IMR-90 (cell line): ENCODE data around the gene PRSS35. TPM values are rescaled to one million over a fixed set of nuclear protein-coding genes. Genes with fewer than 3 reads are reported as not detected.

Experiments used
- ATAC-seq: fragments of 200-7000 bp; cut with Tn5 transposase; 2 replicates; pipeline ENCODE4 v1.9.1; 2020; ENCODE audit warnings: low read depth, mild to moderate bottlenecking, moderate library complexity
- BruUV-seq: library from RNA; stranded (reverse); fragments of 400-500 nt; replicated peaks from 2 replicates; lab custom pipeline; 2021; lab: Mats Ljungman, UMichigan
- CTCF ChIA-PET: fragments of 300-600 bp; formaldehyde crosslinking; extraction: SDS; loops from one replicate; lab custom pipeline; 2021; ENCODE audit warnings: antibody characterized with exemption; lab: Yijun Ruan, JAX
- POLR2A ChIA-PET: fragments of 300-600 bp; sonication (Branson Sonifier 250); formaldehyde crosslinking; loops from one replicate; lab custom pipeline; 2022; ENCODE audit warnings: antibody characterized with exemption; ENCODE audit not compliant: unreplicated experiment; lab: Charles Lee
- DNase-seq: peaks from one replicate; pipeline ENCODE4 v3.0.0; 2013
- H2AFZ ChIP-seq: replicated peaks from 2 replicates; pipeline ENCODE3; 2013; ENCODE audit warnings: low read length, mild to moderate bottlenecking; ENCODE audit not compliant: poor library complexity
- H2AK5ac ChIP-seq: 2 replicates; pipeline ENCODE4 v1.6.1; 2013; ENCODE audit warnings: low read depth, low read length, inconsistent platforms
- H2AK9ac ChIP-seq: replicated peaks from 2 replicates; pipeline ENCODE3; 2013; ENCODE audit warnings: mild to moderate bottlenecking, low read depth, low read length, moderate library complexity; ENCODE audit not compliant: poor library complexity
- H2BK120ac ChIP-seq: 2 replicates; pipeline ENCODE4 v1.6.1; 2013; ENCODE audit warnings: low read depth, low read length, inconsistent platforms
- H2BK15ac ChIP-seq: 3 replicates; pipeline ENCODE4 v1.6.1; 2013; ENCODE audit warnings: low read depth, low read length, inconsistent platforms
- H2BK20ac ChIP-seq: 2 replicates; pipeline ENCODE4 v1.6.1; 2013; ENCODE audit warnings: low read depth, mild to moderate bottlenecking, inconsistent platforms, low read length, moderate library complexity
- H2BK5ac ChIP-seq: 2 replicates; pipeline ENCODE4 v1.6.1; 2013; ENCODE audit warnings: mild to moderate bottlenecking, low read depth, low read length, inconsistent platforms; ENCODE audit not compliant: poor library complexity, severe bottlenecking
- H3K14ac ChIP-seq: replicated peaks from 2 replicates; pipeline ENCODE4 v1.6.1; 2013; ENCODE audit warnings: low read depth, low read length, inconsistent platforms
- H3K18ac ChIP-seq: 2 replicates; pipeline ENCODE4 v1.6.1; 2013; ENCODE audit warnings: low read depth, low read length, control low read depth
- H3K23ac ChIP-seq: 2 replicates; pipeline ENCODE4 v1.6.1; 2013; ENCODE audit warnings: low read depth, low read length, inconsistent platforms
- H3K27ac ChIP-seq: 2 replicates; pipeline ENCODE4 v1.5.1; 2013; ENCODE audit warnings: mild to moderate bottlenecking, control low read depth, low read length; ENCODE audit not compliant: insufficient read depth
- H3K27me3 ChIP-seq: 2 replicates; pipeline ENCODE4 v1.6.1; 2013; ENCODE audit warnings: low read length; ENCODE audit not compliant: control insufficient read depth, insufficient read depth
- H3K36me3 ChIP-seq: 2 replicates; pipeline ENCODE4 v1.6.1; 2013; ENCODE audit warnings: low read length, mixed read lengths; ENCODE audit not compliant: control insufficient read depth, insufficient read depth
- H3K4ac ChIP-seq: 2 replicates; pipeline ENCODE4 v1.6.1; 2013; ENCODE audit warnings: low read depth, low read length, inconsistent platforms
- H3K4me1 ChIP-seq: 2 replicates; pipeline ENCODE4 v1.6.1; 2013; ENCODE audit warnings: low read length, mixed read lengths; ENCODE audit not compliant: control insufficient read depth, insufficient read depth
- H3K4me2 ChIP-seq: 2 replicates; pipeline ENCODE4 v1.6.1; 2013; ENCODE audit warnings: low read depth, mild to moderate bottlenecking, control low read depth, low read length, moderate library complexity
- H3K4me3 ChIP-seq: 2 replicates; pipeline ENCODE4 v1.5.1; 2013; ENCODE audit warnings: low read depth, mild to moderate bottlenecking, control low read depth, low read length, moderate library complexity; ENCODE audit not compliant: insufficient read depth
- H3K56ac ChIP-seq: 2 replicates; pipeline ENCODE4 v1.6.1; 2013; ENCODE audit warnings: low read length, inconsistent platforms; ENCODE audit not compliant: insufficient read depth; ENCODE audit errors: extremely low read depth
- H3K79me1 ChIP-seq, 2 experiments: 2 replicates each; pipeline ENCODE4 v1.6.1; 2013; ENCODE audit warnings: low read length in 2 of 2, inconsistent platforms in 1 of 2, low read depth in 1 of 2
- H3K9ac ChIP-seq: 2 replicates; pipeline ENCODE4 v1.6.1; 2013; ENCODE audit warnings: low read depth, low read length, control low read depth
- H3K9me1 ChIP-seq: 2 replicates; pipeline ENCODE4 v1.6.1; 2013; ENCODE audit warnings: low read length, inconsistent platforms; ENCODE audit not compliant: insufficient read depth
- H3K9me3 ChIP-seq: 2 replicates; pipeline ENCODE4 v1.6.1; 2013; ENCODE audit warnings: low read length; ENCODE audit not compliant: control insufficient read depth, insufficient read depth
- H4K20me1 ChIP-seq: 2 replicates; pipeline ENCODE4 v1.6.1; 2013; ENCODE audit warnings: low read length, inconsistent platforms; ENCODE audit not compliant: insufficient read depth
- H4K5ac ChIP-seq: 2 replicates; pipeline ENCODE4 v1.6.1; 2013; ENCODE audit warnings: mild to moderate bottlenecking, low read depth, low read length, control low read depth
- H4K8ac ChIP-seq, 2 experiments: 2 replicates each; pipeline ENCODE4 v1.6.1; 2013; ENCODE audit warnings: low read depth in 2 of 2, low read length in 2 of 2, control low read depth in 1 of 2, inconsistent platforms in 1 of 2
- H4K91ac ChIP-seq: 2 replicates; pipeline ENCODE4 v1.6.1; 2013; ENCODE audit warnings: low read depth, low read length, inconsistent platforms; ENCODE audit not compliant: insufficient read depth
- BHLHE40 ChIP-seq: fragments of 150-350 bp; IDR thresholded peaks from 2 replicates; pipeline ENCODE4 v1.6.1; 2016; ENCODE audit warnings: mild to moderate bottlenecking, low read depth, low read length
- CEBPB ChIP-seq: IDR thresholded peaks from 2 replicates; pipeline ENCODE4 v1.6.1; 2012; ENCODE audit warnings: low read depth, low read length, improper control_type of control experiment
- CHD1 ChIP-seq: IDR thresholded peaks from 2 replicates; pipeline ENCODE4 v1.6.1; 2012; ENCODE audit warnings: low read depth, low read length, improper control_type of control experiment
- CTCF ChIP-seq: conservative IDR thresholded peaks from 2 replicates; pipeline ENCODE4 v1.5.1; 2012; ENCODE audit warnings: mild to moderate bottlenecking, low read depth, low read length, improper control_type of control experiment
- FOS ChIP-seq: fragments of 150-350 bp; IDR thresholded peaks from 2 replicates; pipeline ENCODE4 v1.6.1; 2016; ENCODE audit warnings: low read depth, low read length
- MAFK ChIP-seq: IDR thresholded peaks from 2 replicates; pipeline ENCODE4 v1.6.1; 2012; ENCODE audit warnings: low read depth, low read length, improper control_type of control experiment
- MAZ ChIP-seq: IDR thresholded peaks from 2 replicates; pipeline ENCODE4 v1.6.1; 2012; ENCODE audit warnings: low read depth, mild to moderate bottlenecking, low read length, improper control_type of control experiment, moderate library complexity, borderline replicate concordance
- MXI1 ChIP-seq: IDR thresholded peaks from 2 replicates; pipeline ENCODE4 v1.6.1; 2012; ENCODE audit warnings: low read depth, mild to moderate bottlenecking, low read length, moderate library complexity, borderline replicate concordance
- POLR2A ChIP-seq: IDR thresholded peaks from 2 replicates; pipeline ENCODE4 v1.6.1; 2012; ENCODE audit warnings: mild to moderate bottlenecking, low read depth, low read length
- RAD21 ChIP-seq: IDR thresholded peaks from 2 replicates; pipeline ENCODE4 v1.6.1; 2012; ENCODE audit warnings: low read length, improper control_type of control experiment
- RCOR1 ChIP-seq: IDR thresholded peaks from 2 replicates; pipeline ENCODE4 v1.6.1; 2012; ENCODE audit warnings: mild to moderate bottlenecking, low read length, improper control_type of control experiment; ENCODE audit not compliant: insufficient replicate concordance
- RFX5 ChIP-seq: IDR thresholded peaks from 2 replicates; pipeline ENCODE4 v1.8.0; 2012; ENCODE audit warnings: low read depth, mild to moderate bottlenecking, low read length, moderate library complexity
- SMC3 ChIP-seq: fragments of 150-350 bp; IDR thresholded peaks from 2 replicates; pipeline ENCODE4 v1.6.1; 2016; ENCODE audit warnings: low read depth, mild to moderate bottlenecking, antibody characterized with exemption, low read length, moderate library complexity
- USF2 ChIP-seq: fragments of 150-350 bp; IDR thresholded peaks from 2 replicates; pipeline ENCODE4 v1.6.1; 2017; ENCODE audit warnings: mild to moderate bottlenecking, antibody characterized with exemption, low read length, low read depth
- WGBS, 2 experiments: methylation state at CpG; one replicate each; pipeline versions ENCODE4 v1.1.5 to v1.1.7; 2013; ENCODE audit warnings: missing lambda C conversion rate in 2 of 2; ENCODE audit not compliant: insufficient read length in 1 of 2; ENCODE audit errors: extremely low coverage in 2 of 2; 5-methylcytosine and 5-hydroxymethylcytosine counted together
- dilution Hi-C: fragments of 300-500 bp; cut with HindIII; formaldehyde crosslinking; loops from one replicate; pipeline ENCODE4 v1.14.3; 2018; ENCODE audit warnings: low sequenced_read_pairs; ENCODE audit not compliant: unreplicated experiment
- in situ Hi-C: fragments of 300-500 bp; cut with MboI; formaldehyde crosslinking; loops from 3 replicates; pipeline ENCODE4 v1.14.3; 2019; ENCODE audit warnings: low sequenced_read_pairs, inconsistent platforms, mixed read lengths
- intact Hi-C: fragments of 100-400 bp; cut with micrococcal nuclease; formaldehyde crosslinking; loops from 2 replicates; pipeline ENCODE4 v1.10.0; 2022
- polyA plus RNA-seq, 3 experiments: library from polyadenylated mRNA; depleted of rRNA; stranded (reverse); fragments of >200 nt; gene quantifications; 2 replicates each; pipeline ENCODE4 v1.2.3, GENCODE V29; 2012; ENCODE audit warnings: low replicate concordance in 1 of 3
- total RNA-seq: library from RNA; depleted of rRNA; stranded (reverse); fragments of >200 nt; gene quantifications from 2 replicates; pipeline ENCODE4 v1.2.3, GENCODE V29; 2012
- TF ChIP-seq, protein P1 (sequence below): fragments of 150-350 bp; IDR thresholded peaks from 2 replicates; pipeline ENCODE4 v1.6.1; 2016; ENCODE audit warnings: low read depth, mild to moderate bottlenecking, low read length, moderate library complexity, borderline replicate concordance

PRSS35 gene
- total and polyA plus RNA-seq, 2 of the 4 experiments (the other 2 are of a cell fraction): 5.2 to 5.6 TPM

DNA sequence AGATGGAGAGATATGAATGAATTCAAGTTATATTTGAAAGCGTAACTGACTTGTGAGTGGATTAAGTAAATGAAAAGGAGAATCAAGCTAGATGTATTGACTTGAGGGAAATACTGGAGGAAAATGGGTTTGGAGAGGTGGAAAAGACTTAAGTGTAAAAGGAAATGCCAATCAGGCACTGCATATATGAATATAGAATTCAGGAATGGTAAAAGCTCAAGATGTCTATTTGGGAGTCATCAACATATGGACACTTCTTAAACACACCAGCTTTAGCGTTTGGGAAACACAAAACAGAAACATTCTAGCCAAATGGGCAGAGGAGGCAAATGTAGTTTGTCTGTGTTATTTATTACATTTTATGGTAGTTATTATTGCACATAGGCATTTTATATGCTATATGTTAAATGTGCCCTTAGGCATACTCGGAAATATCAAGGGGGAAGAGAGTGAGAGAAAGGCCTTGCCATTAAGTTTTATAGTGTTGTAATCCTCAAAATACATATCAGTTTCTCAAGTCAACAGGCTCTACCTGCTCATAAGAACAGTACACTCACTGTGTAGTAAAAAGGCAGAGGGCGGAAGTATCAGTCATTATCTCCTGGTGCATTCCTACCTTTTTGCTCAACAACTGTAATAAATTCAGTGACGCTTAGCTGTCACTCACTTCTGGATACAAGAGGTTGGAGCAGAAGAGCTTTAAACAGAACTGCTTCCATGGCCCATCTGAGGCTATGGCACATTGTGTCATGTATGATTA is 47.8 kb upstream of the PRSS35 start:
- H3K4ac ChIP-seq: no peak overlapping the region
- H3K9me3 ChIP-seq: no peaks in the 10 kb centered on the region
- no peak overlapping the region for H3K23ac ChIP-seq
- H3K79me1 ChIP-seq: no peaks in the 10 kb centered on the region
- no peaks in the 10 kb centered on the region for H4K20me1 ChIP-seq
- intact Hi-C loops: no loop called here
- no peak overlapping the region for H3K4me2 ChIP-seq
- no peak overlapping the region for H2BK5ac ChIP-seq
- no peak overlapping the region for H3K18ac ChIP-seq
- ATAC-seq: no peak
- H2AK5ac ChIP-seq: no peak overlapping the region
- H2BK120ac ChIP-seq: no peak overlapping the region
- CTCF ChIA-PET: interaction anchor here (1.2 kb wide), 1 partner anchor 243 kb away, joined by 3 read pairs; no protein-coding TSS in a partner anchor
- H3K14ac ChIP-seq: no peak overlapping the region
- H3K4me3 ChIP-seq: no peak overlapping the region
- dilution Hi-C loops: no loop called here
- no peak overlapping the region for H2BK15ac ChIP-seq
- H4K8ac ChIP-seq: no peak overlapping the region
- H4K5ac ChIP-seq: no peak overlapping the region
- in situ Hi-C loops: no loop called here
- no peak overlapping the region for H2BK20ac ChIP-seq
- TF ChIP-seq CHD1 (no peak), CEBPB (no peak), RFX5 (no peak), SMC3 (no peak), BHLHE40 (no peak), FOS (no peak), RCOR1 (no peak), MAFK (no peak), MAZ (no peak), POLR2A (no peak), CTCF (no peak), RAD21 (no peak), USF2 (no peak), MXI1 (no peak)
- TF ChIP-seq, protein P1, sequence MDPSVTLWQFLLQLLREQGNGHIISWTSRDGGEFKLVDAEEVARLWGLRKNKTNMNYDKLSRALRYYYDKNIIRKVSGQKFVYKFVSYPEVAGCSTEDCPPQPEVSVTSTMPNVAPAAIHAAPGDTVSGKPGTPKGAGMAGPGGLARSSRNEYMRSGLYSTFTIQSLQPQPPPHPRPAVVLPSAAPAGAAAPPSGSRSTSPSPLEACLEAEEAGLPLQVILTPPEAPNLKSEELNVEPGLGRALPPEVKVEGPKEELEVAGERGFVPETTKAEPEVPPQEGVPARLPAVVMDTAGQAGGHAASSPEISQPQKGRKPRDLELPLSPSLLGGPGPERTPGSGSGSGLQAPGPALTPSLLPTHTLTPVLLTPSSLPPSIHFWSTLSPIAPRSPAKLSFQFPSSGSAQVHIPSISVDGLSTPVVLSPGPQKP: no peak
- BruUV-seq: no TSS peak
- WGBS, 2 experiments: 100% methylated on average over 2 of the region's 5 CpGs; no CpG with 5 or more reads in 1 of the 2 experiments
- no peaks in the 10 kb centered on the region for H3K27me3 ChIP-seq
- H3K9me1 ChIP-seq: no peaks in the 10 kb centered on the region
- H3K56ac ChIP-seq: no peak overlapping the region
- H3K27ac ChIP-seq: no peak overlapping the region
- H3K9ac ChIP-seq: no peak overlapping the region
- no peak overlapping the region for H2AK9ac ChIP-seq
- H3K36me3 ChIP-seq: no peaks in the 10 kb centered on the region
- H4K91ac ChIP-seq: no peak overlapping the region
- no peak for DNase-seq
- peaks cover 4% of the 10 kb centered on the region; the same call in 1 of the 2 replicates for H3K4me1 ChIP-seq
- POLR2A ChIA-PET: no interaction called here
- H2AFZ ChIP-seq: no peak overlapping the region
